ENCODE results near the gene SAPCD1. TPM values are rescaled to one million over a fixed set of nuclear protein-coding genes. Genes with fewer than 3 reads are reported as not detected.

Gene SAPCD1
- total and polyA plus RNA-seq, 10 of the 15 experiments (the other 5 are each of a cell fraction or from before 2014, with no cell fraction given), result 1.6 to 13.0 (median 5.4) TPM

DNA sequence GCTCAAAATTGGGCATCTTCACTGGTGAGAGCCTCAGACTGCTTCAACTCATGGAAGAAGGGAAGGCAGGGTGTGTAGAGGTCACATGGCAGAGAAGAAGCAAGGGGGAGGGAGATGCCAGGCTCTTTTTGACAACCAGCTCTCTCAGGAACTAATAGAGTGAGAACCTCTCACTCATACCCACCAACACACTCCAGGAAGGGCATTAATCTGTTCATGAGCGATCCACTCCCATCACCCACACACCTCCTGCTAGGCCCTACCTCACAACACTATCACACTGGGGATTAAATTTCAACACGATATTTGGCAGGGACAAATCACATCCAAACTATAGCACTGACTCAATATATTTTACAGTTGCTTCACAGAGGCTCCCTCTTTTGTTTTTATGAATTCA, 20.6 kb upstream of the SAPCD1 start:
- no peak for TF ChIP-seq ZNF24 (IDR thresholded peaks at IDR 0.05)
- TF ChIP-seq, protein P1, sequence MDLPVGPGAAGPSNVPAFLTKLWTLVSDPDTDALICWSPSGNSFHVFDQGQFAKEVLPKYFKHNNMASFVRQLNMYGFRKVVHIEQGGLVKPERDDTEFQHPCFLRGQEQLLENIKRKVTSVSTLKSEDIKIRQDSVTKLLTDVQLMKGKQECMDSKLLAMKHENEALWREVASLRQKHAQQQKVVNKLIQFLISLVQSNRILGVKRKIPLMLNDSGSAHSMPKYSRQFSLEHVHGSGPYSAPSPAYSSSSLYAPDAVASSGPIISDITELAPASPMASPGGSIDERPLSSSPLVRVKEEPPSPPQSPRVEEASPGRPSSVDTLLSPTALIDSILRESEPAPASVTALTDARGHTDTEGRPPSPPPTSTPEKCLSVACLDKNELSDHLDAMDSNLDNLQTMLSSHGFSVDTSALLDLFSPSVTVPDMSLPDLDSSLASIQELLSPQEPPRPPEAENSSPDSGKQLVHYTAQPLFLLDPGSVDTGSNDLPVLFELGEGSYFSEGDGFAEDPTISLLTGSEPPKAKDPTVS (IDR thresholded peaks at IDR 0.05; ENCODE audit: low read depth, low read length), result no peak
- no peak for TF ChIP-seq PAX8 (IDR thresholded peaks at IDR 0.05)
- TF ChIP-seq POLR2A (IDR thresholded peaks at IDR 0.05; ENCODE audit: low read depth, low read length), result no peak
- no peak for TF ChIP-seq SMARCA5 (IDR thresholded peaks at IDR 0.05)
- TF ChIP-seq, protein P2, sequence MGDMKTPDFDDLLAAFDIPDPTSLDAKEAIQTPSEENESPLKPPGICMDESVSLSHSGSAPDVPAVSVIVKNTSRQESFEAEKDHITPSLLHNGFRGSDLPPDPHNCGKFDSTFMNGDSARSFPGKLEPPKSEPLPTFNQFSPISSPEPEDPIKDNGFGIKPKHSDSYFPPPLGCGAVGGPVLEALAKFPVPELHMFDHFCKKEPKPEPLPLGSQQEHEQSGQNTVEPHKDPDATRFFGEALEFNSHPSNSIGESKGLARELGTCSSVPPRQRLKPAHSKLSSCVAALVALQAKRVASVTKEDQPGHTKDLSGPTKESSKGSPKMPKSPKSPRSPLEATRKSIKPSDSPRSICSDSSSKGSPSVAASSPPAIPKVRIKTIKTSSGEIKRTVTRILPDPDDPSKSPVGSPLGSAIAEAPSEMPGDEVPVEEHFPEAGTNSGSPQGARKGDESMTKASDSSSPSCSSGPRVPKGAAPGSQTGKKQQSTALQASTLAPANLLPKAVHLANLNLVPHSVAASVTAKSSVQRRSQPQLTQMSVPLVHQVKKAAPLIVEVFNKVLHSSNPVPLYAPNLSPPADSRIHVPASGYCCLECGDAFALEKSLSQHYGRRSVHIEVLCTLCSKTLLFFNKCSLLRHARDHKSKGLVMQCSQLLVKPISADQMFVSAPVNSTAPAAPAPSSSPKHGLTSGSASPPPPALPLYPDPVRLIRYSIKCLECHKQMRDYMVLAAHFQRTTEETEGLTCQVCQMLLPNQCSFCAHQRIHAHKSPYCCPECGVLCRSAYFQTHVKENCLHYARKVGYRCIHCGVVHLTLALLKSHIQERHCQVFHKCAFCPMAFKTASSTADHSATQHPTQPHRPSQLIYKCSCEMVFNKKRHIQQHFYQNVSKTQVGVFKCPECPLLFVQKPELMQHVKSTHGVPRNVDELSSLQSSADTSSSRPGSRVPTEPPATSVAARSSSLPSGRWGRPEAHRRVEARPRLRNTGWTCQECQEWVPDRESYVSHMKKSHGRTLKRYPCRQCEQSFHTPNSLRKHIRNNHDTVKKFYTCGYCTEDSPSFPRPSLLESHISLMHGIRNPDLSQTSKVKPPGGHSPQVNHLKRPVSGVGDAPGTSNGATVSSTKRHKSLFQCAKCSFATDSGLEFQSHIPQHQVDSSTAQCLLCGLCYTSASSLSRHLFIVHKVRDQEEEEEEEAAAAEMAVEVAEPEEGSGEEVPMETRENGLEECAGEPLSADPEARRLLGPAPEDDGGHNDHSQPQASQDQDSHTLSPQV (IDR thresholded peaks at IDR 0.05), result no peak
- TF ChIP-seq, protein P3, sequence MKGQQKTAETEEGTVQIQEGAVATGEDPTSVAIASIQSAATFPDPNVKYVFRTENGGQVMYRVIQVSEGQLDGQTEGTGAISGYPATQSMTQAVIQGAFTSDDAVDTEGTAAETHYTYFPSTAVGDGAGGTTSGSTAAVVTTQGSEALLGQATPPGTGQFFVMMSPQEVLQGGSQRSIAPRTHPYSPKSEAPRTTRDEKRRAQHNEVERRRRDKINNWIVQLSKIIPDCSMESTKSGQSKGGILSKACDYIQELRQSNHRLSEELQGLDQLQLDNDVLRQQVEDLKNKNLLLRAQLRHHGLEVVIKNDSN (IDR thresholded peaks at IDR 0.05; ENCODE audit: borderline replicate concordance, extremely low read length, insufficient read depth, low read depth, low read length), result no peak
- no peak for TF ChIP-seq POU2F2 (IDR thresholded peaks at IDR 0.05; ENCODE audit: borderline replicate concordance, low read depth, low read length)
- no peak for FAIRE-seq

More for the DNA sequence above, 20.6 kb upstream of the SAPCD1 start:
- Histone ChIP-seq H2AFZ (ENCODE audit: control insufficient read depth, low read depth, low read length) (no peak overlapping the region), H3K79me2 (ENCODE audit: control insufficient read depth, insufficient read depth, low read length) (peaks cover 13% of the 10 kb centered on the region), H3K27me3 (replicated peaks in 1 of 2; ENCODE audit: control insufficient read depth in 2 of 2, insufficient read depth in 2 of 2, low read length in 1 of 2) (no peaks in the 10 kb centered on the region), H3K9ac (ENCODE audit: control insufficient read depth, insufficient read depth, low read length) (no peak overlapping the region), H3K4me3 (no peak overlapping the region), H3K4me2 (ENCODE audit: control insufficient read depth, insufficient read depth) (no peak overlapping the region), H3K27ac (ENCODE audit: control insufficient read depth, insufficient read depth) (no peak overlapping the region), H3K9me3 (replicated peaks; ENCODE audit: control insufficient read depth, insufficient read depth, low read length) (no peaks in the 10 kb centered on the region), H4K20me1 (ENCODE audit: control insufficient read depth, insufficient read depth) (no peaks in the 10 kb centered on the region), H3K36me3 (ENCODE audit: control insufficient read depth in 2 of 2, insufficient read depth in 2 of 2, low read length in 1 of 2) (peaks cover 0 to 1% of the 10 kb centered on the region in 2 experiments; a peak in 1 of 4 replicates), H3K4me1 (ENCODE audit: control insufficient read depth, insufficient read depth, low read length) (peaks cover 18% of the 10 kb centered on the region)
- SMC1A ChIA-PET (ENCODE audit: uncharacterized antibody, unreplicated experiment), result interaction anchor here (0.6 to 1.4 kb wide), 5 partner anchors 49 to 1235 kb away, joined by 3 read pairs; no protein-coding TSS in a partner anchor
- WGBS (ENCODE audit: insufficient coverage, insufficient replicate concordance, low lambda C conversion rate, missing lambda C conversion rate), result 56% methylated on average over 2 of the region's 2 CpGs
- no peak for ATAC-seq
- no peak for DNase-seq (ENCODE audit: low read depth, low spot score)
- CTCF ChIA-PET, result interaction anchor here (1.1 to 15.8 kb wide), 4 partner anchors 9 to 88 kb away, joined by 4 to 208 read pairs (median 24); no protein-coding TSS in a partner anchor
- no TSS peak for BruUV-seq (replicated peaks)
- RAD21 ChIA-PET (ENCODE audit: unreplicated experiment), result interaction anchor here (0.6 to 6.0 kb wide), 3 partner anchors 28 to 88 kb away, joined by 5 to 37 read pairs (median 36); partner anchors contain the start of gene LSM2
- POLR2A ChIA-PET, result interaction anchor here (0.7 to 4.3 kb wide), 4 partner anchors 12 to 146 kb away, joined by 3 to 30 read pairs (median 3); partner anchors contain the start of genes APOM and DDAH2
- intact Hi-C loops (cut with micrococcal nuclease; ENCODE audit: unreplicated experiment) (no loop called here), in situ Hi-C loops (cut with MboI) (no loop called here)

Data from GM12878 (cell line).